ENCODE data around the gene THSD7B.
"Not testable (repeated sequence)": the region's sequence is repeated elsewhere in the genome, so short reads cannot be mapped to it uniquely, and the experiment has no call there.

The THSD7B gene

DNA sequence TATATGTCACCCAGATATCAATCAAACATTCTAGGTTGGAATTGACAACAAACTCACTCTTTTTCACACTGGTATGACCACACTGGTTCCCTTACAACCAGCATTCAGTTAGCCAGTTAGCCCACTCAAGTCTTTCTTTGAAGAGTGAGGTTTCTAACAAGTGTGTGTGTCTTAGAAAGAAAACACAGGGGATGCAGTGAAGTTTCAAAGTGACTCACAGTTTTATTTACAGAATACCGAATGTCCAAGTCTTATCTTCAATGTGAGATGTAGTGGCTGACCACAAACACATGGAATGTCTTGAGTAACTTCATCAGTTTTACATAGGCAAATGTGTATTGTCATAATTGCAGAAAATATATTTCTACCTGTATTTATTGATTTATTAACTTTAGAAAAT, 924.2 kb downstream of the THSD7B start:
- H3K27me3 ChIP-seq (ENCODE audit: control insufficient read depth in 5 of 5, insufficient read depth in 4 of 5, low read length in 5 of 5): no peaks in the 10 kb centered on the region
- no peaks in the 10 kb centered on the region for H3K9me3 ChIP-seq (ENCODE audit: control insufficient read depth in 5 of 5, low read length in 5 of 5)
- H3K4me1 ChIP-seq (ENCODE audit: control insufficient read depth in 5 of 5, insufficient read depth in 5 of 5, low read length in 5 of 5): no peaks in the 10 kb centered on the region
- no peaks in the 10 kb centered on the region for H3K36me3 ChIP-seq (ENCODE audit: control insufficient read depth in 5 of 5, insufficient read depth in 5 of 5, low read length in 5 of 5)
- no peak overlapping the region for H3K9ac ChIP-seq (ENCODE audit: low read length in 5 of 5)
- no peak overlapping the region for H3K27ac ChIP-seq (ENCODE audit: low read depth, low read length)
- H3K4me3 ChIP-seq (ENCODE audit: low read depth in 1 of 5, low read length in 5 of 5): no peak overlapping the region

DNA sequence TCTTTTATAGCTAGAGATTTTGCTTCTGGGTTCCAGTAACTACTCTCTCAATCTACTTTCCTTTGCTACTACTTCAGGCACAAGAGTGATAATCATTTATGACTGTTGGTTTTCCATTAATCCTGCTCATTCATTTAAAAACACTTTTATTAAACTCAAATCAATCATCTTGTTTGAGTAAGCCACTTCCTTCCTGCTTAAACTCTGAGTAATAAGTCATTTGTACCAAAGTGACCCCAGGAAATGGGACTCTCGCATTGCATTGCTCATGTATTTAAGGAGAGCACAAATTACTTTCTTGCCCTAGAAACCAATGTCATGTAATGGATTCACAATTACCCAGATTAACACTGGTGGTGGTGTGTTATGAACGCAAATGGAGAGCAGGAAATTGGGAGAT, 928.2 kb downstream of the THSD7B start:
- no peak overlapping the region for H3K4me3 ChIP-seq (ENCODE audit: low read depth in 1 of 5, low read length in 5 of 5)
- H3K27me3 ChIP-seq (ENCODE audit: control insufficient read depth in 5 of 5, insufficient read depth in 4 of 5, low read length in 5 of 5): no peaks in the 10 kb centered on the region
- H3K27ac ChIP-seq (ENCODE audit: low read depth, low read length): no peak overlapping the region
- no peaks in the 10 kb centered on the region for H3K36me3 ChIP-seq (ENCODE audit: control insufficient read depth in 5 of 5, insufficient read depth in 5 of 5, low read length in 5 of 5)
- no peaks in the 10 kb centered on the region for H3K9me3 ChIP-seq (ENCODE audit: control insufficient read depth in 5 of 5, low read length in 5 of 5)
- H3K9ac ChIP-seq (ENCODE audit: low read length in 5 of 5): no peak overlapping the region
- peaks cover 0 to 5% (median 0%) of the 10 kb centered on the region in 5 donors for H3K4me1 ChIP-seq (ENCODE audit: control insufficient read depth in 5 of 5, insufficient read depth in 5 of 5, low read length in 5 of 5)

DNA sequence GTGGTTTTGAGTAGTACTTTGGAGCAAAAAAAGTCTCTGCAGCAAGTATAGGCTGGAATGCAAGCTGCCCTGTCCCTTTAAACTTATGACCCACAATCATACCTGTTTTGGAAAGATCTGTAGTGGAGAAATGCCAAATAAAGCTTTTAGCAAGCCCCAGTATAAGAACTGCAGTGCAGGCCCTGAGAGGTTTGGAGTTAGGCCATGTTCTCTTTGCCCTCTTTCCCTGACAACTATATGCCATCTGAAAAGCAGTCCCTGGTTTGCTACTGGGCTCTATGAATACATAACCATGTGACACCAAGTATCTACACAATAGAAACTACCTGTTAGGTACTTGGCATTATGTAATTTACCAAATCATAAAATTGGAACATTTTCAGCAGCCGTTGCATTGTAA, 931.6 kb downstream of the THSD7B start:
- Histone ChIP-seq H3K4me3 (ENCODE audit: low read depth in 1 of 5, low read length in 5 of 5) (no peak overlapping the region), H3K27ac (ENCODE audit: low read depth, low read length) (no peak overlapping the region), H3K36me3 (ENCODE audit: control insufficient read depth in 5 of 5, insufficient read depth in 5 of 5, low read length in 5 of 5) (no peaks in the 10 kb centered on the region), H3K9ac (ENCODE audit: low read length in 5 of 5) (no peak overlapping the region), H3K27me3 (ENCODE audit: control insufficient read depth in 5 of 5, insufficient read depth in 4 of 5, low read length in 5 of 5) (no peaks in the 10 kb centered on the region), H3K9me3 (ENCODE audit: control insufficient read depth in 5 of 5, low read length in 5 of 5) (peaks cover 0 to 3% (median 2%) of the 10 kb centered on the region in 5 donors), H3K4me1 (ENCODE audit: control insufficient read depth in 5 of 5, insufficient read depth in 5 of 5, low read length in 5 of 5) (peaks cover 0 to 5% (median 0%) of the 10 kb centered on the region in 5 donors)

DNA sequence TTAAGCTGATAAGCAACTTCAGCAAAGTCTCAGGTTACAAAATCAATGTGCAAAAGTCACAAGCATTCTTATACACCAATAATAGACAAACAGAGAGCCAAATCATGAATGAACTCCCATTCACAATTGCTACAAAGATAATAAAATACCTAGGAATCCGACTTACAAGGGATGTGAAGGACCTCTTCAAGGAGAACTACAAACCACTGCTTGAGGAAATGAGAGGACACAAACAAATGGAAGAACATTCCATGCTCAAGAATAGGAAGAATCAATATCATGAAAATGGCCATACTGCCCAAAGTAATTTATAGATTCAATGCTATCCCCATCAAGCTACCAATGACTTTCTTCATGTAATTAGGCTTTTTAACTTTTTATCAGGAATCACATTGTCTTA, 934.9 kb downstream of the THSD7B start:
- H3K4me1 ChIP-seq (ENCODE audit: control insufficient read depth in 5 of 5, insufficient read depth in 5 of 5, low read length in 5 of 5); H3K4me3 ChIP-seq (ENCODE audit: low read depth in 1 of 5, low read length in 5 of 5); H3K27ac ChIP-seq (ENCODE audit: low read depth, low read length); H3K9ac ChIP-seq (ENCODE audit: low read length in 5 of 5); H3K36me3 ChIP-seq (ENCODE audit: control insufficient read depth in 5 of 5, insufficient read depth in 5 of 5, low read length in 5 of 5); H3K27me3 ChIP-seq (ENCODE audit: control insufficient read depth in 5 of 5, insufficient read depth in 4 of 5, low read length in 5 of 5); H3K9me3 ChIP-seq (ENCODE audit: control insufficient read depth in 5 of 5, low read length in 5 of 5): not testable (repeated sequence)

DNA sequence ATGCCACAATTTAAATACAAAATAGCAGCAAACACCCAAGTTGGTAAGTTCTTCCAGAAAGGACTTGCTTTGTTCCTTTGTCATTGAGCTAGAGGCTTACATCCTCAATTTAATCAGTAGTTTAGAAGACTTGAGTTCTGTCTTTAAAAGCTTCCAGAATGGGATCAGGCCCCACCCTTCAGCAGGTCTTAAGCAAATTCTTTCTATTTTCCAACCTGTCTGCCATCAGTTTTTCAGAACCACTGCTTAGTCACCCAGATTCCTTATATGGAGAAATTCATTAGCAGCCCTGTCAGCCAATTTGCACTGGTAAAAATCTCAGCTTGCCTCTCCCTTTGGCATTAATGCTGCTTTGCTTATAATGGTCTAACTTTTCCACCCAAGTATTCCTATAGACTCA, 935.3 kb downstream of the THSD7B start:
- Histone ChIP-seq H3K4me1 (ENCODE audit: control insufficient read depth in 5 of 5, insufficient read depth in 5 of 5, low read length in 5 of 5) (peaks cover 0 to 5% (median 0%) of the 10 kb centered on the region in 5 donors), H3K27ac (ENCODE audit: low read depth, low read length) (no peak overlapping the region), H3K36me3 (ENCODE audit: control insufficient read depth in 5 of 5, insufficient read depth in 5 of 5, low read length in 5 of 5) (no peaks in the 10 kb centered on the region), H3K9ac (ENCODE audit: low read length in 5 of 5) (no peak overlapping the region), H3K4me3 (ENCODE audit: low read depth in 1 of 5, low read length in 5 of 5) (no peak overlapping the region), H3K27me3 (ENCODE audit: control insufficient read depth in 5 of 5, insufficient read depth in 4 of 5, low read length in 5 of 5) (no peaks in the 10 kb centered on the region), H3K9me3 (ENCODE audit: control insufficient read depth in 5 of 5, low read length in 5 of 5) (peaks cover 0 to 4% (median 3%) of the 10 kb centered on the region in 5 donors)

DNA sequence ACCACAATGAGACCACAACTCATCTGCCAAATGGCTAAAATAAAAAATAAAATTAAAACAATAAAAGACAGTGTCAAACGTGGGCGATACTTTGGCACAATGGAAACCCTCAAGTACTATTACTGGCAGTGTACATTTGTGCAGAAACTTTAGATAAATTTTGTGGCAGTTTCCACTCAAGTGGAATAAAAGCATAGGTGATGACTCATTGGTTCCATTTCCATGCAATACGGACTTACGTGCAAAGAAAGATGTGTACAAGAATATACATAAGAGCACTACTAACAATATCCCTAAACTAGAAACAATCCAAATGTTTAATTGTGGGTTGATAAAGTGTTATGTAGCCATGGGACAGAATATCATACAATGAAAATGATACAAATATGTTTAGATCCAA, 940.0 kb downstream of the THSD7B start:
- Histone ChIP-seq H3K9ac (ENCODE audit: low read length in 5 of 5) (no peak overlapping the region), H3K9me3 (ENCODE audit: control insufficient read depth in 5 of 5, low read length in 5 of 5) (peaks cover 0 to 9% (median 3%) of the 10 kb centered on the region in 5 donors), H3K27ac (ENCODE audit: low read depth, low read length) (no peak overlapping the region), H3K36me3 (ENCODE audit: control insufficient read depth in 5 of 5, insufficient read depth in 5 of 5, low read length in 5 of 5) (no peaks in the 10 kb centered on the region), H3K4me1 (ENCODE audit: control insufficient read depth in 5 of 5, insufficient read depth in 5 of 5, low read length in 5 of 5) (peaks cover 0 to 6% (median 0%) of the 10 kb centered on the region in 5 donors), H3K27me3 (ENCODE audit: control insufficient read depth in 5 of 5, insufficient read depth in 4 of 5, low read length in 5 of 5) (no peaks in the 10 kb centered on the region), H3K4me3 (ENCODE audit: low read depth in 1 of 5, low read length in 5 of 5) (no peak overlapping the region)

DNA sequence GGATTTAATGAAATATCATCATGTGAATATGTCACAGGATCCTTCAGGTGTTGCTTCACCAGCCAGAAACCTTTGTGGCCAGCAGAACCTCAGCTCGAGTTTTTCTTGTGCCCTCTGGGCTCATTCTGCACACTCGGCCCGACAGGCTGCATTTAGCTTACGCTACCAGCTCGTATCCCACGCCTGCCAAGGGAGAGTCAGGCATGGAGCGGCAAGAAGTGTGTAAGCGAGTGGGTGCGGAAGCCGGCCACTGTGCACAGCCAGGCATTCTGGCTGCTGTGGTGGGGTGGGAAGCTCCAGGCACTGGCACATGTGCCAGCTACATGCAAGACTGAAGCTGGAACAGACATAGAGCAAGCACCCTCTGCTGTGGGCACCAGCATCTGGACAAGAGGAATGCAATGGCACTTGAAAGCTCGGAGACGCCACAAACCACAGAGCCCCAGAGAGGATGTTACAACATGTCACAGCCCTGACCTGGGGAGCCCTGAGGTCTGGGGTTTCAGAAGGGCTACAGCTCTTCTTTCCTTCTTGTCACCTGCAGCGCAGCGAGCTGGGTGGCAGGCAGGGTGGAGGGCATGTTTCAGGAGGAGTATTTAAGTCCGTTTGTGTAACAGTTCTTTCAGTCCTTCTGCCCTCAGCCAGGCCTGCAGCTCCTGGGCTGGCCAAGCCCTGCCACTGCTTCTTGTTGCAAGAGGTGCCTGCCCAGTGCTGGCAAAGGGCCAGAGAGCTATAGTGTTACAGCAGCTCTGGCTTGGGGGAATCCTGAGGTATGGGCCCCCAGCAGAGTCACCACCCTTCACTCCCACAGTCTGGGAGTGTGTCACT, 941.7 kb downstream of the THSD7B start:
- no peaks in the 10 kb centered on the region for H3K27me3 ChIP-seq (ENCODE audit: control insufficient read depth in 5 of 5, insufficient read depth in 4 of 5, low read length in 5 of 5)
- H3K4me3 ChIP-seq (ENCODE audit: low read depth in 1 of 5, low read length in 5 of 5): no peak overlapping the region
- H3K9me3 ChIP-seq (ENCODE audit: control insufficient read depth in 5 of 5, low read length in 5 of 5): peaks cover 0 to 14% (median 0%) of the 10 kb centered on the region in 5 donors
- no peak overlapping the region for H3K9ac ChIP-seq (ENCODE audit: low read length in 5 of 5)
- H3K36me3 ChIP-seq (ENCODE audit: control insufficient read depth in 5 of 5, insufficient read depth in 5 of 5, low read length in 5 of 5): no peaks in the 10 kb centered on the region
- no peak overlapping the region for H3K27ac ChIP-seq (ENCODE audit: low read depth, low read length)
- peaks cover 0 to 6% (median 0%) of the 10 kb centered on the region in 5 donors for H3K4me1 ChIP-seq (ENCODE audit: control insufficient read depth in 5 of 5, insufficient read depth in 5 of 5, low read length in 5 of 5)

DNA sequence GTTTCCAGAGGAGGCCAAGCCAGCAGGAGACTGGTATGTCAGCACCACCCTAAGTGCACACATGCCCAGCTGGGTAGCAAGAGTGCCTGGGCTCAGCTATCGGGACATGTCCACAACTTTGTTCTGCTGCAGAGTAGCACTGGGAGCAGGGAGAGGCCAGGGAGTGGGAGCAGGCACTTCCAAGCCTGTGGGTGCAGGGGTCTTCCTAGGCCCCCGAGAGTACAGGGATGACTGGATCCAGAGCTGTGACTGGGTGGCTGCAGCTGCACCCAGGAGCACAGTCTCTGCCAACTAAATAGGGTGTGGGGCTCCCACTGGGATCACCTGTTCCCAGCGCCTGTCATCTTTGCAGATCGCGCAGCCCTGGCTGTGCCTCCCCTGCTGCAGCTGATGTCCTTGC, 943.0 kb downstream of the THSD7B start:
- Histone ChIP-seq H3K27me3 (ENCODE audit: control insufficient read depth in 5 of 5, insufficient read depth in 4 of 5, low read length in 5 of 5) (no peaks in the 10 kb centered on the region), H3K36me3 (ENCODE audit: control insufficient read depth in 5 of 5, insufficient read depth in 5 of 5, low read length in 5 of 5) (no peaks in the 10 kb centered on the region), H3K4me3 (ENCODE audit: low read depth in 1 of 5, low read length in 5 of 5) (no peak overlapping the region), H3K9ac (ENCODE audit: low read length in 5 of 5) (no peak overlapping the region), H3K27ac (ENCODE audit: low read depth, low read length) (no peak overlapping the region), H3K4me1 (ENCODE audit: control insufficient read depth in 5 of 5, insufficient read depth in 5 of 5, low read length in 5 of 5) (peaks cover 0 to 6% (median 0%) of the 10 kb centered on the region in 5 donors), H3K9me3 (ENCODE audit: control insufficient read depth in 5 of 5, low read length in 5 of 5) (peaks cover 0 to 12% (median 3%) of the 10 kb centered on the region in 5 donors)

DNA sequence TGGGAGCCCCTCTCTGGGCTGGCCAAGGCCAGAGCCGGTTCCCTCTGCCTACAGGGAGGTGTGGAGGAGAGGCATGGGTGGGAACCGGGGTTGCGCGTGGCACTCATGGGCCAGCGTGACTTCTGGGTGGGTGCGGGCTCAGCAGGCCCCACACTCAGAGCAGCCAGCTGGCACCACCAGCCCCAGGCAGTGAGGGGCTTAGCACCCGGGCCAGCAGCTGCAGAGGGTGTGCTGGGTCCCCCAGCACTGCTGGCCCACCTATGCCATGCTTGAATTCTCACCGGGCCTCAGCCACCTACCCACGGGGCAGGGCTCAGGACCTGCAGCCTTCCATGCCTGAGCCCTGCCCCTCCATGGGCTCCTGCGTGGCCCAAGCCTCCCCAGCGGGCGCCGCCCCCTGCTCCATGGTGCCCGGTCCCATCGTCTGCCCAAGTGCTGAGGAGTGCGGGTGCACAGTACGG, 950.4 kb downstream of the THSD7B start:
- no peak overlapping the region for H3K9ac ChIP-seq (ENCODE audit: low read length in 5 of 5)
- H3K36me3 ChIP-seq (ENCODE audit: control insufficient read depth in 5 of 5, insufficient read depth in 5 of 5, low read length in 5 of 5): no peaks in the 10 kb centered on the region
- H3K27ac ChIP-seq (ENCODE audit: low read depth, low read length): no peak overlapping the region
- peaks cover 0 to 13% (median 3%) of the 10 kb centered on the region in 5 donors for H3K9me3 ChIP-seq (ENCODE audit: control insufficient read depth in 5 of 5, low read length in 5 of 5)
- no peaks in the 10 kb centered on the region for H3K4me1 ChIP-seq (ENCODE audit: control insufficient read depth in 5 of 5, insufficient read depth in 5 of 5, low read length in 5 of 5)
- H3K4me3 ChIP-seq (ENCODE audit: low read depth in 1 of 5, low read length in 5 of 5): no peak overlapping the region
- no peaks in the 10 kb centered on the region for H3K27me3 ChIP-seq (ENCODE audit: control insufficient read depth in 5 of 5, insufficient read depth in 4 of 5, low read length in 5 of 5)

DNA sequence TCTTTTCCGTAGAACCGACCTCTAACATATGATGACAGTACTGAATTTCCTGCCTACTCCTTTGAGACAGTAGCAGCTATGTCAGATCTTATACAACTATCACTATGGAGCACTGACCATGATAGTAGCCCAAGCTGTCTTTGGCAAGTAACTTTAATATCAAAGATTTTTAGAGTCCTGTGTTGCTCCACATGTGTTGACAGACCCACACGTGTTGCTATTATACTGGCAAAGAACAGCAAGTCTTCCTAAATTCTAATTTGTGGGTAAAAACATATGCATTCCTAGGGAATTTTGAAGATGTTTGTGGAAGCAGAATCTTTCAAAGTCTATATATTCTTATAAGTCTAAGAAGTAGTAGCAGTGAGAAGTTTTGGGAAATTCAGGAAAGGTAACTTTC, 953.4 kb downstream of the THSD7B start:
- H3K27ac ChIP-seq (ENCODE audit: low read depth, low read length): no peak overlapping the region
- H3K36me3 ChIP-seq (ENCODE audit: control insufficient read depth in 5 of 5, insufficient read depth in 5 of 5, low read length in 5 of 5): no peaks in the 10 kb centered on the region
- no peak overlapping the region for H3K9ac ChIP-seq (ENCODE audit: low read length in 5 of 5)
- no peaks in the 10 kb centered on the region for H3K27me3 ChIP-seq (ENCODE audit: control insufficient read depth in 5 of 5, insufficient read depth in 4 of 5, low read length in 5 of 5)
- peaks cover 0 to 10% (median 0%) of the 10 kb centered on the region in 5 donors for H3K9me3 ChIP-seq (ENCODE audit: control insufficient read depth in 5 of 5, low read length in 5 of 5)
- H3K4me1 ChIP-seq (ENCODE audit: control insufficient read depth in 5 of 5, insufficient read depth in 5 of 5, low read length in 5 of 5): no peaks in the 10 kb centered on the region
- H3K4me3 ChIP-seq (ENCODE audit: low read depth in 1 of 5, low read length in 5 of 5): no peak overlapping the region
